Measurements from ENCODE around the gene RUNX3. TPM values are rescaled to one million over a fixed set of nuclear protein-coding genes. Genes with fewer than 3 reads are reported as not detected.

Gene RUNX3
- total RNA-seq, 1 donor from 2014 or later, result under 0.01 TPM

GRCh38 chr1:24888061-24888970 lies 41.8 kb downstream of the RUNX3 start:
- no peak for DNase-seq (ENCODE audit: low read depth, low spot score)

GRCh38 chr1:24886241-24886640 lies 43.8 kb downstream of the RUNX3 start:
- no peak for DNase-seq (ENCODE audit: low read depth, low spot score)

GRCh38 chr1:24884751-24885150 lies 45.3 kb downstream of the RUNX3 start:
- no peak for DNase-seq (ENCODE audit: low read depth, low spot score)

- no peak for DNase-seq (ENCODE audit: low read depth, low spot score)
Measured at GRCh38 chr1:24881034-24881433, 49.0 kb downstream of the RUNX3 start.

- no peak for DNase-seq (ENCODE audit: low read depth, low spot score)
Measured at GRCh38 chr1:24878775-24879742, 51.0 kb downstream of the RUNX3 start.

GRCh38 chr1:24878045-24878444 lies 52.0 kb downstream of the RUNX3 start:
- DNase-seq (ENCODE audit: low read depth, low spot score), result no peak

- no peak for DNase-seq (ENCODE audit: low read depth, low spot score)
Measured at GRCh38 chr1:24875991-24876506, 54.0 kb downstream of the RUNX3 start.

GRCh38 chr1:24875257-24875656 lies 54.8 kb downstream of the RUNX3 start:
- DNase-seq (ENCODE audit: low read depth, low spot score), result no peak

- DNase-seq (ENCODE audit: low read depth, low spot score), result no peak
Measured at GRCh38 chr1:24874611-24875234, 55.4 kb downstream of the RUNX3 start.

GRCh38 chr1:24874056-24874455 lies 56.0 kb downstream of the RUNX3 start:
- no peak for DNase-seq (ENCODE audit: low read depth, low spot score)

GRCh38 chr1:24873148-24873547 lies 56.9 kb downstream of the RUNX3 start:
- no peak for DNase-seq (ENCODE audit: low read depth, low spot score)

- no peak for DNase-seq (ENCODE audit: low read depth, low spot score)
Measured at GRCh38 chr1:24872061-24872850, 57.8 kb downstream of the RUNX3 start.

- DNase-seq (ENCODE audit: low read depth, low spot score), result no peak
Measured at GRCh38 chr1:24871306-24871901, 58.7 kb downstream of the RUNX3 start.

- no peak for DNase-seq (ENCODE audit: low read depth, low spot score)
Measured at GRCh38 chr1:24870551-24871195, 59.4 kb downstream of the RUNX3 start.

- no peak for DNase-seq (ENCODE audit: low read depth, low spot score)
Measured at GRCh38 chr1:24868016-24868875, 61.8 kb downstream of the RUNX3 start.

GRCh38 chr1:24867084-24867870 lies 62.8 kb downstream of the RUNX3 start:
- no peak for DNase-seq (ENCODE audit: low read depth, low spot score)

GRCh38 chr1:24866211-24867083 lies 63.6 kb downstream of the RUNX3 start:
- no peak for DNase-seq (ENCODE audit: low read depth, low spot score)
